Measurements from ENCODE around the gene MORC1. TPM values are rescaled to one million over a fixed set of nuclear protein-coding genes. Genes with fewer than 3 reads are reported as not detected.

The MORC1 gene
- total and polyA plus RNA-seq, 2 donors = 0.46 to 0.90 TPM

DNA sequence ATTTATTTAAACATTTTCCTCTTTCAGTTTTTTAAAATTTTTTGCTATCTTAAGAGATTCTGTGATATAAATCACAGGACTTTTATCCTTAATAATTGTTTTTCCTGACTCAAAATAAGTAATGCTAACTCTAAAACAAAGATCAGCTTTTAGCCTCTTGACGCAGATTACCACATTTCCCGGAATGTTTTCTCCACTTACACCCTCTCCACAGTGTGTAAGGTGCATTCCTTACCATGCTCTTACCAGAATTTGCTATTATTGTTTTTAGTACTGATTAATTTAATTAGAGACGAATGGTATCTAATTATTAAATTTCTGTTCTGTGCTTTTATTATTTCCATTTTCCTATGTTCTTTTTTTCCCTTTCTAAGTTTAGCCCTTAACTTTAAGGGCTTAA lies 199.1 kb downstream of the MORC1 start:
- WGBS = 89% methylated on average over 3 of the region's 3 CpGs
- Histone ChIP-seq H3K27ac (ENCODE audit: low read depth) (no peak overlapping the region), H3K36me3 (ENCODE audit: insufficient read depth) (no peaks in the 10 kb centered on the region), H3K4me3 (ENCODE audit: low read depth, low read length) (no peak overlapping the region), H3K4me1 (ENCODE audit: insufficient read depth) (no peaks in the 10 kb centered on the region)
- no peak for DNase-seq (ENCODE audit: extremely low spot score)

DNA sequence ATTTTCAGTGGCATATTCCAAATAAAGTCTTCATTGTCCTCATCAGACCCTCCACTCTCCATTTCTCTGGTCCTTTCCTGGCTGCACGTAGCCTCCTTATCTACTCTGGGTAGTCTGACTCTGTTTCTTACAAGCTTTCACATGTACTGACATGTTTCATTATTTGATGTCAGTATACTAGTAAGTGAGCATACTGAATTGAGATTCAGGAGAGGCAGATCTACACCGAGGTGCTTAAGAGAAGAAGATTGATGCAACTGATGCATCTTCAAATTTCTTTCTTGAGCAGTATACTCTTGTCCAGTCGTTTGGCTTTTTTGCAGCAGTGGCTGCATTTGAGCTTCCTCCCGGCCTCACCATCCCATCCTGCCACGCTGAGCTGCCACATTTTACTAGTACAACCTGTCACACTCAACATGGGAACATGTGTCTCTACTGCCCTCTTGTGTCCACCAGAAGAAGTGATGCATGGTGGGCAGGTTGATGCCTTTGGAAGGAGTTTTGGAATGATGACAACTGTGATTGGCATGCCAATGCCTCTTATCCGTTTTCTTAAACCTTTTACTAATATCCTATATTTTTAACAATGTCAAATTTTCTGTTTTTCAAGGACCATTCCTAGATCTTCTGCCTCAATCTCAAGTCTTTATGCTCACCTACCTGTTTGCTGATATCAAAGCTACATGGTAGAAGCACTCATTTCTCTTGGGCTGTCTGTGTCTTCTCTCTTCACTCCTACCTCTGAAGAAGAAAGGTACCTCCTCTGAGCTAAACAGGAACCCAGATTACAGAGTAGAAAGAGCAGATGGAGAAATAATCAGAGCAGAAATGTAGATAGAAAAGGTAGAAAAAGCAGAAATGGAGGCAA lies 202.9 kb downstream of the MORC1 start:
- DNase-seq (ENCODE audit: extremely low spot score) = peak; percentile 13
- Histone ChIP-seq H3K4me3 (ENCODE audit: low read depth, low read length) (no peak overlapping the region), H3K27ac (ENCODE audit: low read depth) (no peak overlapping the region), H3K4me1 (ENCODE audit: insufficient read depth) (no peaks in the 10 kb centered on the region), H3K36me3 (ENCODE audit: insufficient read depth) (no peaks in the 10 kb centered on the region)
- WGBS = 28% methylated on average over 6 of the region's 6 CpGs

DNA sequence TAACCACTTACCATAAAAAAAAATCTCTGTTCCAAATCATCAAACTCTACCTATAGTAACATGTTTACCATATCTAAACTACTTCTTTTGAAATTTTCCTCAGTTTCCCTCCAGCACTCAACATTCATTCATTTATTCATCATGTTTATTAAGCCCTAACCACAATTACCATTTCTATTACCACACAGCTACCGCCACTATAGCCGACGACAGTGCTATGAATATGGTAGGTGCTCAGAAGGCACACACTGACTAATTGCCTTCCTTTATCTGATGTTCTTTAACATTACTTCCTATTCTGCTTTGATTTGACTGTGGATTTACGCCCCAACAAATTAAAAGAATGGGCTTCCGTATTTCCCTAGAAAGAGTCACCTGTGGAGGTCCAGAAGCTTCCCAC lies 208.1 kb downstream of the MORC1 start:
- H3K36me3 ChIP-seq (ENCODE audit: insufficient read depth) = no peaks in the 10 kb centered on the region
- 95% methylated on average over 5 of the region's 5 CpGs for WGBS
- H3K27ac ChIP-seq (ENCODE audit: low read depth) = no peak overlapping the region
- H3K4me1 ChIP-seq (ENCODE audit: insufficient read depth) = no peaks in the 10 kb centered on the region
- no peak overlapping the region for H3K4me3 ChIP-seq (ENCODE audit: low read depth, low read length)
- no peak for DNase-seq (ENCODE audit: extremely low spot score)

Small RNA genes within 50 kb of the gene (small RNA-seq; reads per million reads assigned to genes)
- gene RF00012 = not detected

Other genes starting within 250 kb of the MORC1 start
- not detected for gene GUCA1C, start 164.3 kb downstream of the MORC1 start, total RNA-seq
- 0.28 TPM for gene GUCA1C, start 164.3 kb downstream of the MORC1 start, polyA plus RNA-seq
- gene C3orf85, start 18.6 kb upstream of the MORC1 start, total RNA-seq = not detected
- not detected for gene C3orf85, start 18.6 kb upstream of the MORC1 start, polyA plus RNA-seq
- not detected for gene DPPA2, start 198.4 kb upstream of the MORC1 start, total RNA-seq
- not detected for gene DPPA2, start 198.4 kb upstream of the MORC1 start, polyA plus RNA-seq
- 0.16 TPM for gene DPPA4, start 219.4 kb upstream of the MORC1 start, total RNA-seq
- not detected for gene DPPA4, start 219.4 kb upstream of the MORC1 start, polyA plus RNA-seq